ENCODE results near the gene RLF.

Gene RLF

DNA sequence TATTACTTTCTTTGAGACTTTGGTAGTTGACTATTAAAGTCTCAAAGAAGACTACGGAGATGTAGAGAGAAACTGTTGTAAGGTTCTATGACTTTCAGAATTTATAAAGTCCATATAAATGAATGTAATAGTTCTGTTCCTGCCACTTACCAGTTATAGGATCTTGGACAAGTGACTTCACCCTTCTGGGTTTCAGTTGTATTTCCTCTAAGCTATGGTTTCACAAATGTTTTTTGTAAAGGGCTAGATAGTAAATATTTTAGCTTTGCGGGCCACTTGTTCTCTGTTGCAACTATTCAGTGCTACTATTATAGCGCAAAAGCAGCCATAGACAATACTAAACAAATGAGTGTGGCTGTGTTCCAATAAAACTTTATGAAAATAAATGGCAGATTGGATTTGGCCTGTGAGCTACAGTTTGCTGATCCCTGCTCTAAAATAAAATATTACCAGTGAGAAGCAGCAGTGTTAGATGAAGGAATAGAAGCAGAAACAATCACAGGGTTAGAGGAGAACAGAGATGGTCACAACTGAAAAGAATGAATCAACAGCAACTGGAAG is 111.5 kb downstream of the RLF start:
- no peak for DNase-seq

DNA sequence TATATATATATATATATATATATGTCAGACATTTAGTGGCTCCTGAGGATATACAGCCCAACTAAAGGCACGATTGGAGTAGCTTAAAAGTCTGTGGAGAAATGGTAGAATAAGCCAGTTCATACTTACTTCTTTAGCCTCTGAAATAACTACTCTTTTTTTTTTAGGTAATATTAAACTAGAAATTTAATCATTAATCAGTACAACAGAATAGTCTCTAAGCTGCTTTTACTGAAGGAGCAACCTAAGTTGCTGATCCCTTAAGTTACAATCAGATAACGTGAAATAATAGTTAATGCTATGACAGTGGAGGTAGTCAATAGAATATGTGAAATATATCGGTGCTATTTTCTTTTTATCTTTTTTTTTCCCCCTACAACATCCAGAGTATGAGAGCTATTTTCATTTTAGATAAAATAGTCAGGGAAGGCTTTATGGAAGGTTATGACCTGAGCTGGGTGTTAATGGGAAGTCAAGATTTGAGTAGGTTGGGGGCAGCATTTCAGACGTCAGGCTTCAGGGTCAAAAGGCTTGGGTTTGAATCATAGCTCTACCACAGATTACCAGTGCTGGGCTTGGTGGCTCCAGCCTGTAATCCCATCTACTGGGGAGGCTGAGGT is 112.5 kb downstream of the RLF start:
- no peak for DNase-seq

DNA sequence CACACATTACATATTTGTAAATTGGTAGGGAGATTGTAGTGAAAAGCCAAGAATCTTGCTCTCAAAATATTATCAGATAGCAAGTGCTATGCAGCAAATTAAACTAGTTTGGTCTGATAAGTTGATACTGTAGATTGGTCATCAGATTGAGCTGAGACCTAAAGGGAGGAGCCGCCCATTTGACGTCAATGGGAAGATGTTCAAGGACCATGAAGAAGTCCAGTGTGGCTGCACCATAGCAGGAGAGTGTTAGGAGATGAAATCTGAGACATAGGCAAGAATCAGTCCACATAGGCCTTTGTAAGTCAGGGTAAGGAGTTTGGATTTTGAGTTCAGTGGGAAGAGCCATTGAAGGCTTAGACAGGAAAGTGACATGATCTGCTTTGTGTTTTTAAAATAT is 113.1 kb downstream of the RLF start:
- DNase-seq: no peak

- DNase-seq: no peak
Measured at GRCh38 chr1:40276122-40276521, 114.9 kb downstream of the RLF start.

DNA sequence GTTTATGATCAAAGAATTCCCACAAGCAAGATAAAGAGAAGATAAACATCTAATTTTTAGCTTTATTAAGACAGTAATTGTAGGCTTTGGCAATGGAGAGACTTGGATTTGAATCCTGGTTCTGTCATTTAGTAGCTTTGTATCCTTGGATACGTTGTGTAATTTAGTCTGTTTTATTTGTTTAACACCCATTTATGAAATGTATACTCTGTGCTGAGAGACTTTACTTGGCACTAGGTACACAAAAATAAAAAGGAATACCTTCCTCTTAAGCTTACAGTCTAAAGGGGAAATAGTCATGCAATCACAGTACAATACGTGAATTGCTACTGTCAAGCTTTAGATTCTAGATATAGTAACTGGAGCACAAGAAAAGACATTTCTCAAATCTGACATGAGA is 120.7 kb downstream of the RLF start:
- no peak for DNase-seq
